Measurements from ENCODE around the gene LEUTX. TPM values are rescaled to one million over a fixed set of nuclear protein-coding genes. Genes with fewer than 3 reads are reported as not detected.

The LEUTX gene, protein sequence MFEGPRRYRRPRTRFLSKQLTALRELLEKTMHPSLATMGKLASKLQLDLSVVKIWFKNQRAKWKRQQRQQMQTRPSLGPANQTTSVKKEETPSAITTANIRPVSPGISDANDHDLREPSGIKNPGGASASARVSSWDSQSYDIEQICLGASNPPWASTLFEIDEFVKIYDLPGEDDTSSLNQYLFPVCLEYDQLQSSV
- total RNA-seq (2014; rRNA removed; shearing (Covaris generic)), result not detected in 2 replicates

DNA sequence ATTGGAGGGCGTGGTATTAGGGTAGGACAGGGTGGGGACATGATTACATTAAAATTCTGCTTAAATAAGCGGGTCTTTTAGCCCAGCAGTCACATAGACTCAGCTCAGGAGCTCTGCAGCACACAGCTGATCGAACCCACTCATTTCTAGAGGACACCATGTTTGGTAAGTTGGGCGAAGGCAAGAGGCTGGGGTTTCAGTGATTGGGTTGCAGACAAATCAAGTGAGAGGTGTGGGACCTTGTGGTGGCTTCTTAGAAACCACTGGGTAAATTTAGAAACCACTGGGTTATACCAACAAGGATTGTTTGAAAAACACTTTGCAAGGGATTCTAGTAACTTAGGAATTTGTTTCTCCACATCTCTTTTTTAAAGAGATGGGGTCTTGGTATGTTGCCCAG lies at the start of gene LEUTX:
Gene LEUTX (plus strand): TSS at position 92 of the 400 bp plus-strand sequence. CDS start 67 bp downstream, at position 159.
- Histone ChIP-seq H3K27me3 (ENCODE audit: control insufficient read depth, insufficient read depth, low read length) (no peaks in the 10 kb centered on the region), H3K4me3 (ENCODE audit: insufficient read depth, low read depth, low read length) (no peak within 1 kb of the TSS), H3K36me3 (replicated peaks; ENCODE audit: control insufficient read depth, insufficient read depth, low read length) (no peaks in the 10 kb centered on the region)
- DNase-seq, result no peak

DNA sequence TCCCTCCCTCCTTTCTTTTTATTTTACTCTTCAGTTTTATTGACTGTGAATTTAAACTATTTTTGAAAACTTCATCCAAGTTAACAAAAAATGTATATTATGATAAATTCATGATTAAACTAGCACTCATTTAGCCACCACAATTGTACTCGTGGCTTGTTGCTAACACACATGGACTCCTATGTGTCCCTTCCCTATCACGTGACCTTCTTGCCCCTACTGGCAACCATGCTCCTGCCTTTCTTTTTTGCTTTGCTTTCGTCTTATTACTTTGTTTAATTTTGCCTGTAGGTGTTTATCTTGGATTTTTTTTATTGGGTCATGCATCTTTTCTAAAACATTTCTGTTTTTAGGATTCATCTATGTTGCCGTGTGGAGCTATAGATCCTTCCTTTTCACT lies 49.1 kb upstream of the LEUTX start:
- H3K36me3 ChIP-seq (replicated peaks; ENCODE audit: control insufficient read depth, insufficient read depth, low read length), result no peaks in the 10 kb centered on the region
- no peak for DNase-seq
- H3K27me3 ChIP-seq (ENCODE audit: control insufficient read depth, insufficient read depth, low read length), result no peaks in the 10 kb centered on the region
- no peak overlapping the region for H3K4me3 ChIP-seq (ENCODE audit: insufficient read depth, low read depth, low read length)

DNA sequence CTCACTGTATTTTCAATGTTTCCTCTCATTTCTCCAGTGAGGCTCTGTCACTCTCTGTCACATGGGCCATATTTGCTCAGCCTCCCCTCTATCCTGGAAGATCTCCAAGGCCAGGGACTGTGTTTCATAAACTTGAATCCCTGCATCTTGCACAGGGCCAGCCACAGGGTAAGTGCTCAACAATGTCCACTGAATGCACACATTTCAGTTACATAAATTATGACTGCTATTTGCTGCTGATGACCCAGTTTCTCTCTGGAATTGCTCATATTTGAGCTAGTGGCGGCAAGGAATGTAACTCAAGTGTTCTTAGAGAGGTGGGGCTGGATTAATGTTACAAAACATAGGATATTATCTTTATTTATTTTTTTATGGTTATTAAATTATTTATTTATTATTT lies 47.0 kb upstream of the LEUTX start:
- no peak for DNase-seq
- no peaks in the 10 kb centered on the region for H3K27me3 ChIP-seq (ENCODE audit: control insufficient read depth, insufficient read depth, low read length)
- no peaks in the 10 kb centered on the region for H3K36me3 ChIP-seq (replicated peaks; ENCODE audit: control insufficient read depth, insufficient read depth, low read length)

DNA sequence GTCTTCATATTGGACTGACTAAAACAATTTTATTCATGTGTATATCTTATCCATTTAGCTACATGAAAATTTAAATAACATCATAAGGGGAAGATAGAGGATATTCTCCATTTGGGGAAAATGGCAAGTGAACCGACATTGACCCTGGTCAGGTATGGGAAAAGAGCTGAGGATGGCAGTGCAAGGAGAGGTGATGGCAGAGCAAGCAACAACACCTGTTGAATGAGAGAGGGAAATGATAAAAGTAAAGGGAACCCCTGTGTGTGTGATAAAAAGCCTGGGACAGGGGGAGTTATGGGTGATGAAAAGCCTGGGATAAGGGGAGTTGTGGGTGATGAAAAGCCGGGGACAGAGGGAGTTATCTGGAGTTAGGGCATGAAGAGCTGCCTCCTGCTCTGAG lies 44.8 kb upstream of the LEUTX start:
- no peak for DNase-seq
- H3K36me3 ChIP-seq (replicated peaks; ENCODE audit: control insufficient read depth, insufficient read depth, low read length), result no peaks in the 10 kb centered on the region
- no peaks in the 10 kb centered on the region; the same call in 1 of the 2 replicates for H3K27me3 ChIP-seq (ENCODE audit: control insufficient read depth, insufficient read depth, low read length)
- no peak overlapping the region for H3K4me3 ChIP-seq (ENCODE audit: insufficient read depth, low read depth, low read length)

More for the DNA sequence above, 47.0 kb upstream of the LEUTX start:
- no peak overlapping the region for H3K4me3 ChIP-seq (ENCODE audit: insufficient read depth, low read depth, low read length)

DNA sequence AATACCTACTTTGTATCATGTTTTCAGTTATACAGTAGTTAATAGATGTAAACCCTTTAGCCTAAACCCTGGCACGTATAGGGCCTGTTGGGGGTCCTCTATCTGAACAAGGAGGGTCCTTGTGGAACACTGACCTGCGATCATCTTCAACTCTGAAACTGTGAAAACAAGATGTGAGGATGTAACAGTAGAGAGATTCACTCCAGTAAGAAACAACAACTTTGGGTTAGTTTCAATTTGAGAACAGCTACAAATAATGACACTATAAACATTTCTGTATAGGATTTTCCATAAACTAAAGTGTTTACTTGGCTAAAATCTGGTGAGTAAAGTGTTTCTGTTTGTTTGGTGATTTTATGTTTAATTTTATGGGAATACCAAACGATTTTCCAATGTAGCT lies 43.0 kb upstream of the LEUTX start:
- Histone ChIP-seq H3K36me3 (replicated peaks; ENCODE audit: control insufficient read depth, insufficient read depth, low read length) (no peaks in the 10 kb centered on the region), H3K27me3 (ENCODE audit: control insufficient read depth, insufficient read depth, low read length) (no peaks in the 10 kb centered on the region; the same call in 1 of the 2 replicates), H3K4me3 (ENCODE audit: insufficient read depth, low read depth, low read length) (no peak overlapping the region)
- no peak for DNase-seq

DNA sequence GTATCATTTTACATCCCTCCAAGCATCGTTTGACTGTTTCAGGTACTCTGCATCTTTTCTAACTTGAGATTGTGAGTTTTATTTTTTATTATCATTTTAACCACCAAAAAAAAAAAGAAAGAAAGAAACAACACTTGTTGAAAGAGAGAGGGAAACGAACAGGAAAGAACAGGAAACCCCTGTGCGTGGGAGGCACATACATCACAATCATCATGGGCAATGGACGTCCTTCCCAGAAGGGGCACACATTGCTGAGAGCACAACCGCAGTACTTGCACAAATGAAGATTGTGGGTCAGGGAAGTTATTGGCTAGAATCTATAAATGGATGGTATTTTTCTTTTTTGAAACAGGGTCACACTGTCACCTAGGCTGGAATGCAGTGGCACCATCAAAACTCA lies 42.6 kb upstream of the LEUTX start:
- no peak for DNase-seq
- Histone ChIP-seq H3K36me3 (replicated peaks; ENCODE audit: control insufficient read depth, insufficient read depth, low read length) (no peaks in the 10 kb centered on the region), H3K27me3 (ENCODE audit: control insufficient read depth, insufficient read depth, low read length) (no peaks in the 10 kb centered on the region; the same call in 1 of the 2 replicates), H3K4me3 (ENCODE audit: insufficient read depth, low read depth, low read length) (no peak overlapping the region)

DNA sequence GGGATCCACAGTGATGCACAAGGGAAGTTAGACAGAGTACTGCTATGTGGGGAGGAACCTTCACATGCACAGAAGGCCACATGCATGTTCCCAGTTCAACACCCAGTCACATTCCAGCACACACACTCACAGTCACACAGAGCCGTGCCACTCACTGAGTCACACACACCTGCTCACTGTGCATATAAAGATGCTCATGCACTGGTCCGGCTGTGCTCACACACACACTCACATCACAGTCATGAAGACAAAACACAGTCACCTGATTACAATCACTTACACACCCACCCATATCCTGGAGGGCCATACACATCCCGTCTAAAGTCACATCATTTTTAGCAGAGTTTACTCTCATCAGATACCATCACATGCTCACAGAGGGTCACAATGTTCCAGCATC lies 41.3 kb upstream of the LEUTX start:
- no peaks in the 10 kb centered on the region; the same call in 1 of the 2 replicates for H3K27me3 ChIP-seq (ENCODE audit: control insufficient read depth, insufficient read depth, low read length)
- DNase-seq, result no peak
- no peak overlapping the region for H3K4me3 ChIP-seq (ENCODE audit: insufficient read depth, low read depth, low read length)
- no peaks in the 10 kb centered on the region for H3K36me3 ChIP-seq (replicated peaks; ENCODE audit: control insufficient read depth, insufficient read depth, low read length)

DNA sequence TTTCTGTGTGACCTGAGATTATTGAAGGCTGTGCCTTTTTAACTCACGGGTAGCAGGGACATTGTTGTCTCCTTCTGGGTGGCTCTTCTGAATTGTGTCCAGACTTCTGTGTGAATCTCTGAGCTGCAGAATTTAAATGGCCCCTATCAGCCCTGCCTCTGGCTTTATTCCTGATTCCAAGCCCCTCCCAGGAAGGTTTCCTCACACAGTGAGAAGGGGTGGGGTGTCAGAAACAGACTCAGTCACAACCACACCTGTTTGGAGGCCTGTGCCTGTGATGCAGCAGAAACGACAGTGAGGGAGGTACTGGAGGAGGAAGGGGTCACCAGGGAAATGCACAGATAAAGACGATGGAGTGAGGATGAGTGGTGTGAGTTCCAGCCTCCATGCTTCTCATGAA lies 40.8 kb upstream of the LEUTX start, which contains the start of gene CLC:
Gene CLC (minus strand): TSS at position 139 of the 400 bp plus-strand sequence. CDS start 77 bp downstream, at position 62.
- H3K36me3 ChIP-seq (replicated peaks; ENCODE audit: control insufficient read depth, insufficient read depth, low read length), result no peaks in the 10 kb centered on the region
- H3K27me3 ChIP-seq (ENCODE audit: control insufficient read depth, insufficient read depth, low read length), result no peaks in the 10 kb centered on the region; the same call in 1 of the 2 replicates
- H3K4me3 ChIP-seq (ENCODE audit: insufficient read depth, low read depth, low read length), result no peak within 1 kb of the TSS
- DNase-seq, result no peak

DNA sequence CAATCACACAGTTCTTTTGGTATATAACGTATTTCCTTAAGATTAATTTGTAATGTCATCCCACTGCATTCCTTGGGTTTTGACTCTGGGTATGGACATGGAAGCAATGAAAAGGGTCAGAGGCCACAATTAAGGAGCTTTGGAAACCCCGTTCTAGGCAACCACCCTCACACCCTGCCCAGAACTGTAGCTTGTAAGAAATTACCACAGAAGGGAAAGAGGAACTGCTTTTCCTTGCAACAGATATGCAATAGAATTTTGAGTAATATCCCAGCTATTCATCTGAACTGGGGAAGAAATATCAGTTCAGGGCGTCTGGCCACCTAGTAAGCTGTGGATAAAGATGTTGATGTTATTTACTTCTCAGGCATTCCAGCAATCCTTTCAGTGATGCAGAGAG lies 39.8 kb upstream of the LEUTX start:
- no peaks in the 10 kb centered on the region; the same call in 1 of the 2 replicates for H3K27me3 ChIP-seq (ENCODE audit: control insufficient read depth, insufficient read depth, low read length)
- no peak overlapping the region for H3K4me3 ChIP-seq (ENCODE audit: insufficient read depth, low read depth, low read length)
- DNase-seq, result no peak

DNA sequence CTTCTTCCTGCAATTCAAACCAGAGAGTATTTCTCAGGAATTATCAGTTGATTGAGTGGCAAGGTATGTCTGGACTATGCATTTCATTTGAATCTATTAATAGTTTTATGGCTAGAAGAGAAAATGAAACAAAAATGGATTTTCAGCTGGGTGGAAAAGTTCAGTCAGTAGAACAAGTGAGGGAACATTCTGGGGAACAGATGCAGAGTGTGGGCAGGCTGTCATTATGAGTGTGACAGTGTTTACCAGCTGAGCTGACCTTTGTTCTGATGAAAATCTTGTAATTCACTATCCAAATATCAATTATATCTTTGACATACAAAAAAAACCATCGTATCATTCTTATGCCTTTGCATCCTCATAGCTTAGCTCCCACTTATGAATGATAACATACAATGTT lies 38.3 kb upstream of the LEUTX start:
- H3K36me3 ChIP-seq (replicated peaks; ENCODE audit: control insufficient read depth, insufficient read depth, low read length), result no peaks in the 10 kb centered on the region
- H3K4me3 ChIP-seq (ENCODE audit: insufficient read depth, low read depth, low read length), result no peak overlapping the region
- no peak for DNase-seq
- no peaks in the 10 kb centered on the region; the same call in 1 of the 2 replicates for H3K27me3 ChIP-seq (ENCODE audit: control insufficient read depth, insufficient read depth, low read length)

More for the DNA sequence above, 39.8 kb upstream of the LEUTX start:
- H3K36me3 ChIP-seq (replicated peaks; ENCODE audit: control insufficient read depth, insufficient read depth, low read length), result no peaks in the 10 kb centered on the region

DNA sequence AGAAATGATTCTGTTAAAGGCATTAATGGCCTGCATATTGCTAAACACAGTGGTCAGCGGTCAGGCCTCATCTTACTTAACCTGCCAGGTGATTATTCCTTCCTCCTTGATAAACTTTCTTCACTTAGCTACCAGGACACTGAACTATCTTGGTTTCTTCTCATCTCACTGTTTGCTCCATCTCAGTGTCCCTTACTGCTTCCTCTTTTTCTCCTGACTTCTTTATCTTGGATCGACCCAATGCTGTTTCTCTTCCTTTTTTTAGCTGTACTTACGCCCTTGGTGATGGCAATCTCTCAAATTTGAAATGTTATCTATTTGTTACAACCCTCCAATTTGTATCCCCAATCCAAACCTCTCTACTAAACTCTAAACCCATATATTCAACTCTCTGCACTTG lies 33.0 kb upstream of the LEUTX start:
- Histone ChIP-seq H3K27me3 (ENCODE audit: control insufficient read depth, insufficient read depth, low read length) (no peaks in the 10 kb centered on the region; the same call in 1 of the 2 replicates), H3K4me3 (ENCODE audit: insufficient read depth, low read depth, low read length) (no peak overlapping the region), H3K36me3 (replicated peaks; ENCODE audit: control insufficient read depth, insufficient read depth, low read length) (no peaks in the 10 kb centered on the region)
- DNase-seq, result no peak

DNA sequence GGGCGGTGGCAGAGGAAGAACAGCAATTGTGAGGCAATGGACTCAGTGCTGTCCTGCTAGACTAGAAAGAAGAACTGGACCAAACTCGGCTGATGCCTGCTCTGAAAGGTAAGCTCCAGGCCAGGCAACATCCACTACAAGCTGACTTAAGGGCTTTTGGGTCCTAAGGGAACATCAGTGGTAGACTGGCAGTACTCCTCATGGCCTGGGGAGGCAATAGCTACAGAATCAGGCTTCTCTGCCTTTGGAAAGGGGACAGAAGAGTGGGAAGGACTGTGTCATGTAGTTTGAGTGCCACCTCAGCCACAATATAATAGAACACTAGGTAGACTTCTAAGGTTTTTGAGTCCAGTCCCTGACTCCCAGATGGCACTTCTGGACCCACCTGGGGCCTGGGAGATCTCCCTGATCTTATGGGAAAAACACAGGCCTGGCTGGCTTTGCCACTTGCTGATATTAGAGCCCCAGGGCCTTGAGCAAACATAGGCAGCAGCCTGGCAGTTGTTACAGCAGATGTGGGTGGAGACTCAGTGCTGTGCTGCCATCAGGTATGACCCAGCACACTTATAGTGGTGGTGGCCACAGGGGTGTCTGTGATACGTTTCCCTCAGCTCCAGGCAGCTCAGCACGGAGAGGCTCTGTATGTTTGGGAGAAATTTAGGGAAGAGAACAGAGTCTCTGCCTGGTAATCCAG lies 31.7 kb upstream of the LEUTX start:
- no peak for DNase-seq
- no peaks in the 10 kb centered on the region for H3K36me3 ChIP-seq (replicated peaks; ENCODE audit: control insufficient read depth, insufficient read depth, low read length)
- H3K27me3 ChIP-seq (ENCODE audit: control insufficient read depth, insufficient read depth, low read length), result no peaks in the 10 kb centered on the region; the same call in 1 of the 2 replicates
- no peak overlapping the region for H3K4me3 ChIP-seq (ENCODE audit: insufficient read depth, low read depth, low read length)

DNA sequence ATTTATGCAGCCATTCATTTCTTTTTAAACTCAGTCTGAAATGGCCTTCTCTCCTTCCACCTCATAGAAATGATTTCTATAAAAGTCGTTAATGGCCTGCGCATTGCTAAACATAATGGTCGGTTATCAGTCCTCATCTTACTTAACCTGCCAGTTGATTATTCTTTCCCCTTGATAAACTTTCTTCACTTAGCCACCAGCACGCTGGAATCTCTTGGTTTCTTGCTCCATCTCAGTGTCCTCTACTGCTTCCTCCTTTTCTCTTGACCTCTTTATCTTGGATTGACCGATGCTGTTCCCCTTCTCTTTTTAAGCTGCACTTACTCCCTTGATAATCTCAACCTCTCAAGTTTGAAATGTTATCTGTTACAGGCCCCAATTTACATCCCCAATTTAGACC lies 28.7 kb upstream of the LEUTX start:
- Histone ChIP-seq H3K27me3 (ENCODE audit: control insufficient read depth, insufficient read depth, low read length) (no peaks in the 10 kb centered on the region; the same call in 1 of the 2 replicates), H3K36me3 (replicated peaks; ENCODE audit: control insufficient read depth, insufficient read depth, low read length) (no peaks in the 10 kb centered on the region), H3K4me3 (ENCODE audit: insufficient read depth, low read depth, low read length) (no peak overlapping the region)
- no peak for DNase-seq

DNA sequence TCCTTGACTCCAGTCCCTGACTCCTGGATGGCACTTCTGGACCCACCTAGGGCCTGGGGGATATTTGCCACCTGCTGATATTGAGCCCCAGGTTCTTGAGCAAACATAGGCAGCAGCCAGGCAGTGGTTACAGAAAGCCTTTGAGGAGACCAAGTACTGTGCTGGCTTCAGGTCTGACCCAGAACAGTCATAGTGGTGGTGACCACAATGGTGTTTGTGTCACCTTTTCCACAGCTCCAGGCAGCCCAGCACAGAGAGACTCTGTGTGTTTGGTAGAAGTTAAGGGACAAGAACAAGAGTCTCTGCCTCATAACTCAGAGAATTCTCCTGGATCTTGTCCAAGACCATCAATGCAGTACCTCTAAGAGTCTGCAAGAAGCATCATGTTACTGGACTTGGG lies 26.3 kb upstream of the LEUTX start:
- no peaks in the 10 kb centered on the region for H3K36me3 ChIP-seq (replicated peaks; ENCODE audit: control insufficient read depth, insufficient read depth, low read length)
- DNase-seq, result no peak
- no peak overlapping the region for H3K4me3 ChIP-seq (ENCODE audit: insufficient read depth, low read depth, low read length)
- no peaks in the 10 kb centered on the region; the same call in 1 of the 2 replicates for H3K27me3 ChIP-seq (ENCODE audit: control insufficient read depth, insufficient read depth, low read length)

DNA sequence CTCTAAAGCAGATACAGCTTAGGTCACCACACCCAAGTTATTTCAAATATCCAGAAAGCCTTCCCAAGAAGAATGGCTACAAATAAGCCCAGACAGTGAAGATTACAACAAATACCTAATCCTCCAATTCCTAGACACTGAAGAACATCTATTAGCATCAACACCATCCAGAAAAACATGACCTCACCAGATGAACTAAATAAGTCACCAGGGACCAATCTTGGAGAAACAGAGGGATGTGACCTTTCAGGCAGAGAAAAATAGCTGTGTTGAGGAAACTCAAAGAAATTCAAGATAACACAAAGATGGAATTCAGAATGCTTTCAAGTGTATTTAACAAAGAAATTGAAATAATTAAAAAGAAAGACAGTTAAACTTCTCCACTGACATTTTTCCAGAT lies 25.9 kb upstream of the LEUTX start:
- Histone ChIP-seq H3K4me3 (ENCODE audit: insufficient read depth, low read depth, low read length) (no peak overlapping the region), H3K36me3 (replicated peaks; ENCODE audit: control insufficient read depth, insufficient read depth, low read length) (no peaks in the 10 kb centered on the region), H3K27me3 (ENCODE audit: control insufficient read depth, insufficient read depth, low read length) (no peaks in the 10 kb centered on the region; the same call in 1 of the 2 replicates)
- DNase-seq, result no peak

Data from H7 (cell line).